Testis (tissue), 5 donors: ENCODE measurements around the gene PXDN. TPM values are rescaled to one million over a fixed set of nuclear protein-coding genes. Genes with fewer than 3 reads are reported as not detected.

ENCODE experiments used
- DNase-seq: peaks from one replicate; pipeline ENCODE4 v3.0.0-alpha.2; 2019
- H3K27ac ChIP-seq, 2 donors: fragments of 200-600 bp; sonication (generic); one replicate each; pipeline ENCODE4 v1.5.1; 2019
- H3K27me3 ChIP-seq: fragments of 200-600 bp; sonication (generic); one replicate; pipeline ENCODE4 v1.5.1; 2019
- H3K36me3 ChIP-seq: fragments of 200-600 bp; sonication (generic); one replicate; pipeline ENCODE4 v1.5.1; 2017; ENCODE audit warnings: low read depth; ENCODE audit errors: missing control alignments
- H3K4me1 ChIP-seq: fragments of 200-600 bp; sonication (generic); one replicate; pipeline ENCODE4 v1.5.1; 2019
- H3K4me3 ChIP-seq, 2 donors: fragments of 200-600 bp; sonication (generic); one replicate each; pipeline ENCODE4 v1.5.1; 2017 to 2019
- H3K9me3 ChIP-seq: fragments of 200-600 bp; sonication (generic); one replicate; pipeline ENCODE4 v1.5.1; 2017
- CTCF ChIP-seq, 3 experiments: fragments of 450-650 bp in 2 of 3; fragments of 200-600 bp in 1 of 3; sonication (generic) in 1 of 3; IDR thresholded peaks; one replicate each; pipeline ENCODE4 v1.5.1; 2016 to 2019; ENCODE audit warnings: antibody characterized with exemption in 3 of 3, mild to moderate bottlenecking in 2 of 3, moderate library complexity in 1 of 3
- POLR2A ChIP-seq: fragments of 450-650 bp; IDR thresholded peaks from one replicate; pipeline ENCODE4 v1.6.1; 2017; ENCODE audit warnings: antibody characterized with exemption, mild to moderate bottlenecking, moderate library complexity
- WGBS, 2 donors: methylation state at CpG; one replicate each; pipeline ENCODE4 v1.1.5; 2018; 5-methylcytosine and 5-hydroxymethylcytosine counted together
- intact Hi-C: fragments of 100-400 bp; cut with DNase I; formaldehyde crosslinking; loops from one replicate; pipeline ENCODE4 v1.15.1; 2023; ENCODE audit warnings: low total_unique reads
- long read RNA-seq, 2 donors: transcript quantifications; one replicate each; lab custom pipeline, GENCODE V29; 2026
- polyA plus RNA-seq: library from polyadenylated mRNA; stranded (reverse); fragments of 350-450 nt; fragmentation: Illumina TruSeq; extraction: RNeasy Lipid Tissue Mini Kit (QIAGEN cat#74804); gene quantifications from one replicate; pipeline ENCODE4 v1.2.3, GENCODE V29; 2014; ENCODE audit warnings: low read depth, low replicate concordance; ENCODE audit not compliant: insufficient read depth
- total RNA-seq, 2 donors: library from RNA; depleted of rRNA; stranded (reverse); fragments of >200 nt; gene quantifications; one replicate each; pipeline ENCODE4 v1.2.3, GENCODE V29; 2016

PXDN gene
- total RNA-seq: 10 to 100 TPM; 33.8 to 41.8 TPM
- polyA plus RNA-seq: 26.7 TPM
- long read RNA-seq, donor 1, full-length matches to known transcripts: 8 of 71 reads
- long read RNA-seq, donor 1, partial matches to known transcripts: 63 of 71 reads
- long read RNA-seq, donor 1, other reads (novel, unspliced or antisense): 0 of 71 reads
- long read RNA-seq, donor 2, full-length matches to known transcripts: 3 of 35 reads
- long read RNA-seq, donor 2, partial matches to known transcripts: 32 of 35 reads
- long read RNA-seq, donor 2, other reads (novel, unspliced or antisense): 0 of 35 reads

- intact Hi-C loops: no loop called here
- peak within 1 kb of the TSS; percentile 91 to 92 for H3K27ac ChIP-seq
- 0 to 2% methylated on average over 23 to 49 of the region's 71 CpGs for WGBS, 2 donors
- H3K4me1 ChIP-seq: no peaks in the 10 kb centered on the region
- no peak for TF ChIP-seq POLR2A
- TF ChIP-seq CTCF (IDR thresholded peaks at IDR 0.05): no peak
- no peaks in the 10 kb centered on the region for H3K9me3 ChIP-seq
- no peaks in the 10 kb centered on the region for H3K36me3 ChIP-seq
- peak; percentile 51 for DNase-seq
- peak within 1 kb of the TSS; percentile 66 to 69 for H3K4me3 ChIP-seq
- no peaks in the 10 kb centered on the region for H3K27me3 ChIP-seq
Measured at GRCh38 chr2:1744446-1745170, at the start of gene PXDN. Gene PXDN, minus strand, starts transcription at chr2:1744515. Its CDS starts 60 bp downstream, at chr2:1744455.

GRCh38 chr2:1793868-1794445, 49.6 kb upstream of the PXDN start:
- TF ChIP-seq CTCF (IDR thresholded peaks at IDR 0.05): no peak
- no peak for TF ChIP-seq POLR2A
- WGBS, 2 donors: 53 to 62% methylated on average over 16 to 17 of the region's 18 CpGs

GRCh38 chr2:1793001-1793867, 48.9 kb upstream of the PXDN start:
- H3K27me3 ChIP-seq: no peaks in the 10 kb centered on the region
- no peak overlapping the region for H3K4me3 ChIP-seq
- H3K27ac ChIP-seq: peak overlapping the region in 1 of 2 donors; percentile 28
- peaks cover 9% of the 10 kb centered on the region for H3K4me1 ChIP-seq
- H3K9me3 ChIP-seq: no peaks in the 10 kb centered on the region
- no peaks in the 10 kb centered on the region for H3K36me3 ChIP-seq
- no peak for DNase-seq
- 71 to 72% methylated on average over 18 to 23 of the region's 23 CpGs for WGBS, 2 donors
- intact Hi-C loops: no loop called here
- TF ChIP-seq CTCF (IDR thresholded peaks at IDR 0.05) (no peak), POLR2A (no peak)

More at GRCh38 chr2:1793868-1794445, 49.6 kb upstream of the PXDN start:
- DNase-seq: peak; percentile 77
- H3K4me1 ChIP-seq: peaks cover 9% of the 10 kb centered on the region
- no peaks in the 10 kb centered on the region for H3K27me3 ChIP-seq
- no peaks in the 10 kb centered on the region for H3K9me3 ChIP-seq
- peak overlapping the region; percentile 57 to 60 for H3K27ac ChIP-seq
- no peak overlapping the region for H3K4me3 ChIP-seq
- H3K36me3 ChIP-seq: no peaks in the 10 kb centered on the region
- intact Hi-C loops: no loop called here

- no peaks in the 10 kb centered on the region for H3K27me3 ChIP-seq
- DNase-seq: no peak
- no peak for TF ChIP-seq POLR2A
- TF ChIP-seq CTCF (IDR thresholded peaks at IDR 0.05): no peak
- peaks cover 9% of the 10 kb centered on the region for H3K4me1 ChIP-seq
- H3K4me3 ChIP-seq: no peak overlapping the region
- intact Hi-C loops: no loop called here
- H3K9me3 ChIP-seq: no peaks in the 10 kb centered on the region
- no peaks in the 10 kb centered on the region for H3K36me3 ChIP-seq
- WGBS, 2 donors: 52 to 68% methylated on average over 16 of the region's 16 CpGs
- H3K27ac ChIP-seq: no peak overlapping the region
Measured at GRCh38 chr2:1791685-1792435, 47.5 kb upstream of the PXDN start.
